ENCODE measurements around the gene DLGAP5. TPM values are rescaled to one million over a fixed set of nuclear protein-coding genes. Genes with fewer than 3 reads are reported as not detected.

The DLGAP5 gene
- total and polyA plus RNA-seq, 2 of the 13 experiments (the other 11 are each of a cell fraction or from before 2014, with no cell fraction given), result 7.7 to 55.8 TPM

DNA sequence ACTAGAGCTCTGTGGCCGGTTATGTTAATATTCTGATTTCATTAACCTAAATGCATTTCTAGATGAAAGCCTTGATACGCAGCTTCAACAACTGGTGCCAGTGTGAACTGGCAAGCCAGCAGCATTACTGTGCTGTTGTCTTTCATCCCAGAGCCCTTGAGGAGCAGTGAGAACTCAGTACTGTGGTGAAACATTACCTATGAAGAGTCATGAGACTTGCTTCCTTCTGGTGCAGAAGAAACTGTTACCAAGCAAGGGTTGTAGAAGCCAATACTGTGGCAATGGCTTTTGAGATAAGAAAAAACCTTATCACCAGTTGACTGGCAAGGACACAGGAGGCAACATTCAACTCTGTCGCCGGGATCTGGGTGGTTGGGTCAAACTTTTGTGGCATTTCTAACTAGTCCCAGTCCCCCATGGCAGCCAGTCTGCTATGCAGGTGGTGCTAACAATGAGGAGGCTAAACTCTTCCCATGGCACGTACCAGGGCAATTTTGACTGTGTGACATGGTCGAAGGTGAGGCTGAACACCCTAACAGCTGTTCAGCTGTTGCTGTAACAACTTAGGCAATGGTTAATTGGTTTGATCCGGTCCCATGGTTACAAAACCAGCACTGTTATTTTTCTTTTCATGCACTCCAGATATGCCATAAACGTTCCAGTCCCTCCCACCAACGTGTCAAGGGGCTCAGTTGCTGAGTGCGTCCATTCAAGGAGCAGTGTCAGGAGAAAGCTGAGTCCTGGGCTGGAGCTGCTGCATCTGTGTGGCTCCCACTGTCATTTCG, 74.9 kb downstream of the DLGAP5 start (continued):
- TF ChIP-seq, protein P1, sequence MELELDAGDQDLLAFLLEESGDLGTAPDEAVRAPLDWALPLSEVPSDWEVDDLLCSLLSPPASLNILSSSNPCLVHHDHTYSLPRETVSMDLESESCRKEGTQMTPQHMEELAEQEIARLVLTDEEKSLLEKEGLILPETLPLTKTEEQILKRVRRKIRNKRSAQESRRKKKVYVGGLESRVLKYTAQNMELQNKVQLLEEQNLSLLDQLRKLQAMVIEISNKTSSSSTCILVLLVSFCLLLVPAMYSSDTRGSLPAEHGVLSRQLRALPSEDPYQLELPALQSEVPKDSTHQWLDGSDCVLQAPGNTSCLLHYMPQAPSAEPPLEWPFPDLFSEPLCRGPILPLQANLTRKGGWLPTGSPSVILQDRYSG (CRISPR knock-in tag; IDR thresholded peaks at IDR 0.05), result no peak
- TF ChIP-seq KDM4B (CRISPR knock-in tag; IDR thresholded peaks at IDR 0.05) (no peak), PATZ1 (CRISPR knock-in tag; IDR thresholded peaks at IDR 0.05) (no peak), PAF1 (CRISPR knock-in tag; IDR thresholded peaks at IDR 0.05) (no peak), HDAC1 (CRISPR knock-in tag; IDR thresholded peaks at IDR 0.05) (no peak), RFXAP (CRISPR knock-in tag; IDR thresholded peaks at IDR 0.05; ENCODE audit: borderline replicate concordance) (peak; percentile 34; the same call in 1 of the 2 replicates), IKZF1 (IDR thresholded peaks at IDR 0.05) (no peak), ZNF407 (CRISPR knock-in tag; IDR thresholded peaks at IDR 0.05; ENCODE audit: not compliant biosample characterization) (no peak), RFXANK (CRISPR knock-in tag; IDR thresholded peaks at IDR 0.05) (no peak), E2F2 (CRISPR knock-in tag; IDR thresholded peaks at IDR 0.05; ENCODE audit: borderline replicate concordance) (no peak), ZNF350 (CRISPR knock-in tag; IDR thresholded peaks at IDR 0.05; ENCODE audit: borderline replicate concordance, low read depth) (no peak), SALL1 (CRISPR knock-in tag; IDR thresholded peaks at IDR 0.05) (0 out of 2 replicates have a peak, but pooled peaks have one; percentile 15)
- TF ChIP-seq, protein P2, sequence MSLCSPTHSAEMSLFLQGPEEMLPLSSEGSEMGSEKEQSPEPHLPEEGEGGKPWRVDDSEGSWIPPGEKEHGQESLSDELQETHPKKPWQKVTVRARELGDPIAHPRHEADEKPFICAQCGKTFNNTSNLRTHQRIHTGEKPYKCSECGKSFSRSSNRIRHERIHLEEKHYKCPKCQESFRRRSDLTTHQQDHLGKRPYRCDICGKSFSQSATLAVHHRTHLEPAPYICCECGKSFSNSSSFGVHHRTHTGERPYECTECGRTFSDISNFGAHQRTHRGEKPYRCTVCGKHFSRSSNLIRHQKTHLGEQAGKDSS (CRISPR knock-in tag; IDR thresholded peaks at IDR 0.05; ENCODE audit: borderline replicate concordance, low read depth), result no peak
- TF ChIP-seq, protein P3, sequence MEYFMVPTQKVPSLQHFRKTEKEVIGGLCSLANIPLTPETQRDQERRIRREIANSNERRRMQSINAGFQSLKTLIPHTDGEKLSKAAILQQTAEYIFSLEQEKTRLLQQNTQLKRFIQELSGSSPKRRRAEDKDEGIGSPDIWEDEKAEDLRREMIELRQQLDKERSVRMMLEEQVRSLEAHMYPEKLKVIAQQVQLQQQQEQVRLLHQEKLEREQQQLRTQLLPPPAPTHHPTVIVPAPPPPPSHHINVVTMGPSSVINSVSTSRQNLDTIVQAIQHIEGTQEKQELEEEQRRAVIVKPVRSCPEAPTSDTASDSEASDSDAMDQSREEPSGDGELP (IDR thresholded peaks at IDR 0.05; ENCODE audit: borderline replicate concordance, low read depth), result peak; percentile 97
